Measurements from ENCODE around the gene C3orf20.

- no peak for TF ChIP-seq STAT1 (IDR thresholded peaks at IDR 0.05; ENCODE audit: unreplicated experiment)
- TF ChIP-seq CTCF (conservative IDR thresholded peaks at IDR 0.05; ENCODE audit: low read depth in 2 of 2), result no peak
- no peak for TF ChIP-seq REST (IDR thresholded peaks at IDR 0.05; ENCODE audit: unreplicated experiment)
- no peak for TF ChIP-seq EZH2 (IDR thresholded peaks at IDR 0.05; ENCODE audit: low read depth, unreplicated experiment)
- no peak for TF ChIP-seq POLR2AphosphoS5 (IDR thresholded peaks at IDR 0.05; ENCODE audit: low read depth)
- no peak for TF ChIP-seq EZH2phosphoT487 (IDR thresholded peaks at IDR 0.05; ENCODE audit: unreplicated experiment)
- no peak for TF ChIP-seq ZNF114 (CRISPR knock-in tag; IDR thresholded peaks at IDR 0.05)
- TF ChIP-seq JUNB (IDR thresholded peaks at IDR 0.05; ENCODE audit: unreplicated experiment), result no peak
- no peak for TF ChIP-seq NANOG (IDR thresholded peaks at IDR 0.05; ENCODE audit: borderline replicate concordance)
Measured at GRCh38 chr3:14640734-14641133, 34.2 kb upstream of the C3orf20 start.
